Prostate gland (tissue), 2 donors: ENCODE data around the gene SPATA31D1.

Experiments
- CTCF ChIP-seq, 4 experiments: fragments of 200-600 bp in 2 of 4; fragments of 450-650 bp in 2 of 4; sonication (generic) in 2 of 4; IDR thresholded peaks; 1 replicate in 3 of 4; 2 replicates in 1 of 4; pipeline ENCODE4 v1.5.1; 2016 to 2019; ENCODE audit warnings: antibody characterized with exemption in 4 of 4, mild to moderate bottlenecking in 2 of 4, moderate library complexity in 2 of 4
- POLR2A ChIP-seq: fragments of 450-650 bp; IDR thresholded peaks from one replicate; pipeline ENCODE4 v1.6.1; 2016; ENCODE audit warnings: antibody characterized with exemption, mild to moderate bottlenecking
- POLR2AphosphoS5 ChIP-seq: sonication (generic); formaldehyde crosslinking; IDR thresholded peaks from one replicate; pipeline ENCODE4 v1.6.1; 2017; ENCODE audit warnings: antibody characterized with exemption

DNA sequence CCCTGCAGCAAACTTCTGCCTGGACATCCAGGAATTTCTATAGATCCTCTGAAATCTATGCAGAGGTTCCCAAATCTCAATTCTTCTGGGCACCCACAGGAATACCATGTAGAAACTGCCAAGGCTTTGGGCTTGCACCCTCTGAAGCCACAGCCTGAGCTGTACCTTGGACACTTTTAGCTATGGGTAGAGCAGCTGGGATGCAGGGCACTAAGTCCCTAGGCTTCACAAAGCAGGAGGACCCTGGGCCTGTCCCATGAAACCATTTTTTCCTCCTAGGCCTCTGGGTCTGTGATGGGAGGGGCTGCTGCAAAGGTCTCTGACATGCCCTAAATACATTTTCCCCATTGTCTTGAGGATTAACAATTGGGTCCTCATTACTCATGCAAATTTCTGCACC, 32.9 kb upstream of the SPATA31D1 start:
- TF ChIP-seq POLR2A (no peak), CTCF (IDR thresholded peaks at IDR 0.05) (no peak), POLR2AphosphoS5 (no peak)
